CD14-positive monocyte (primary cell): ENCODE measurements around the gene RPL10L. TPM values are rescaled to one million over a fixed set of nuclear protein-coding genes. Genes with fewer than 3 reads are reported as not detected.

Experiments used
- DNase-seq, 3 donors: peaks; one replicate each; pipeline ENCODE4 v3.0.0-alpha.2; 2011 to 2022
- H2AFZ ChIP-seq: 2 replicates; pipeline ENCODE4 v1.6.0; 2012; ENCODE audit warnings: mild to moderate bottlenecking, low read depth, low read length, inconsistent platforms; ENCODE audit not compliant: insufficient read depth, poor library complexity, severe bottlenecking
- H3K27ac ChIP-seq, 2 donors: 1 replicate in 1 of 2; 2 replicates in 1 of 2; pipeline ENCODE4 v1.5.1; 2012 to 2013; ENCODE audit warnings: low read length in 2 of 2, control low read depth in 1 of 2, inconsistent platforms in 1 of 2, low read depth in 1 of 2, mild to moderate bottlenecking in 1 of 2
- H3K27me3 ChIP-seq, 2 donors: one replicate each; pipeline versions ENCODE4 v1.6.0 to v1.6.1; 2011 to 2013; ENCODE audit warnings: low read length in 2 of 2; ENCODE audit not compliant: control insufficient read depth in 2 of 2, insufficient read depth in 2 of 2
- H3K36me3 ChIP-seq, 2 donors: replicated peaks in 1 of 2; 1 replicate in 1 of 2; 2 replicates in 1 of 2; pipeline versions ENCODE4 v1.5.1 to v1.6.1; 2012 to 2013; ENCODE audit warnings: low read length in 2 of 2, control low read depth in 1 of 2, inconsistent platforms in 1 of 2, mild to moderate bottlenecking in 1 of 2; ENCODE audit not compliant: insufficient read depth in 2 of 2, control insufficient read depth in 1 of 2
- H3K4me1 ChIP-seq, 2 donors: 1 replicate in 1 of 2; 2 replicates in 1 of 2; pipeline versions ENCODE4 v1.5.1 to v1.6.1; 2012 to 2013; ENCODE audit warnings: low read length in 2 of 2, control low read depth in 1 of 2, inconsistent platforms in 1 of 2, mild to moderate bottlenecking in 1 of 2, moderate library complexity in 1 of 2; ENCODE audit not compliant: insufficient read depth in 2 of 2, control insufficient read depth in 1 of 2
- H3K4me2 ChIP-seq: replicated peaks from 2 replicates; pipeline ENCODE3; 2012; ENCODE audit warnings: low read length, moderate library complexity, mild to moderate bottlenecking; ENCODE audit not compliant: poor library complexity, severe bottlenecking; ENCODE audit errors: extremely low read depth
- H3K4me3 ChIP-seq, 3 experiments: fragments of 200-600 bp in 1 of 3; sonication (generic) in 1 of 3; replicated peaks in 1 of 3; 1 replicate in 2 of 3; 2 replicates in 1 of 3; pipeline ENCODE4 v1.5.1; 2011 to 2013; ENCODE audit warnings: low read length in 3 of 3, mild to moderate bottlenecking in 3 of 3, control low read depth in 2 of 3, low read depth in 2 of 3, inconsistent platforms in 1 of 3, moderate library complexity in 1 of 3
- H3K79me2 ChIP-seq: 2 replicates; pipeline ENCODE4 v1.6.0; 2012; ENCODE audit warnings: mild to moderate bottlenecking, control low read depth, inconsistent platforms, low read length, moderate library complexity; ENCODE audit not compliant: insufficient read depth
- H3K9ac ChIP-seq: 2 replicates; pipeline ENCODE4 v1.6.0; 2017; ENCODE audit warnings: low read length, mild to moderate bottlenecking; ENCODE audit not compliant: insufficient read depth, poor library complexity, severe bottlenecking
- H3K9me3 ChIP-seq, 2 donors: replicated peaks in 1 of 2; 1 replicate in 1 of 2; 2 replicates in 1 of 2; pipeline versions ENCODE4 v1.5.1 to v1.6.1; 2012 to 2013; ENCODE audit warnings: low read length in 2 of 2, control low read depth in 1 of 2; ENCODE audit not compliant: control insufficient read depth in 1 of 2, insufficient read depth in 1 of 2
- H4K20me1 ChIP-seq: 2 replicates; pipeline ENCODE4 v1.6.0; 2012; ENCODE audit warnings: mild to moderate bottlenecking, low read length, control low read depth, moderate library complexity; ENCODE audit not compliant: insufficient read depth
- H3K27ac Mint-ChIP-seq, 7 donors: one replicate each; pipeline ENCODE4 v1.8.0; 2020; ENCODE audit warnings: mild to moderate bottlenecking in 7 of 7, mixed read lengths in 7 of 7, moderate library complexity in 6 of 7, inconsistent platforms in 2 of 7
- H3K27me3 Mint-ChIP-seq, 3 donors: one replicate each; pipeline ENCODE4 v1.8.0; 2021 to 2022; ENCODE audit warnings: low read depth in 3 of 3, mild to moderate bottlenecking in 3 of 3, mixed read lengths in 3 of 3, moderate library complexity in 3 of 3, inconsistent platforms in 1 of 3
- H3K36me3 Mint-ChIP-seq, 2 donors: one replicate each; pipeline ENCODE4 v1.8.0; 2020; ENCODE audit warnings: mixed read lengths in 2 of 2, inconsistent platforms in 1 of 2, mild to moderate bottlenecking in 1 of 2
- H3K4me1 Mint-ChIP-seq: one replicate; pipeline ENCODE4 v1.8.0; 2020; ENCODE audit warnings: mild to moderate bottlenecking, mixed read lengths
- H3K4me3 Mint-ChIP-seq, 2 donors: one replicate each; pipeline ENCODE4 v1.8.0; 2020; ENCODE audit warnings: mild to moderate bottlenecking in 2 of 2, mixed read lengths in 2 of 2, moderate library complexity in 1 of 2
- H3K9me3 Mint-ChIP-seq, 7 donors: one replicate each; pipeline ENCODE4 v1.8.0; 2020 to 2022; ENCODE audit warnings: mixed read lengths in 7 of 7, mild to moderate bottlenecking in 6 of 7, moderate library complexity in 6 of 7, inconsistent platforms in 2 of 7
- WGBS: methylation state at CpG from one replicate; pipeline ENCODE4 v1.1.5; 2013; ENCODE audit warnings: missing lambda C conversion rate; ENCODE audit not compliant: insufficient coverage; 5-methylcytosine and 5-hydroxymethylcytosine counted together
- intact Hi-C, 2 donors: fragments of 100-400 bp; cut with micrococcal nuclease; formaldehyde crosslinking; loops; one replicate each; pipeline versions ENCODE4 v1.15.0 to v1.15.1; 2023
- polyA plus RNA-seq, 3 donors: library from polyadenylated mRNA; depleted of rRNA in 1 of 3; unstranded in 2 of 3; stranded (reverse) in 1 of 3; fragments of 300-500 nt in 2 of 3; fragments of >200 nt in 1 of 3; fragmentation: Illumina TruSeq in 2 of 3; gene quantifications; 1 replicate in 2 of 3; 2 replicates in 1 of 3; pipeline ENCODE4 v1.2.3, GENCODE V29; 2012 to 2021
- TF ChIP-seq, protein P1 (sequence below): fragments of 200-600 bp; IDR thresholded peaks from one replicate; pipeline ENCODE4 v1.8.0; 2022; ENCODE audit warnings: antibody characterized with exemption, mild to moderate bottlenecking

RPL10L gene
- polyA plus RNA-seq, 3 donors: not detected

DNA sequence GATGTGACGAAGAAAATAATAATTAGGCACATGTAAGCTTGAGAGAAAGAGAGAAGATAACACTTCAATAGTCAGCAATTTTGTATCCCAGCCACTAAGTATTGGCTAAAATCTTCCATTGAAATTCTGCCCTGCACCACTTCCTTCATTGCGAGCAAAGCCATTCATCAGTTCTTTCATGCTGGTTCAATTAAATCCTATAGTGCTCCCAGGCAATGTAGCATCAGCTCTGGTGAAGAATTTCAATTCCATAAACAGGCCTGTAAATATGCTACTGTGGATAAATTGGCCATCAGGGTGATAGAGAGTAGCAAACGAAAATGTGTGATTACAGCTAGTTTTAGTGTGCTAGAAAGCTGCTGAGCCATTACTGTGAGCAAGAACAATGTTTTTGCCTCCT, 24.7 kb downstream of the RPL10L start:
- no peaks in the 10 kb centered on the region for H3K36me3 ChIP-seq

More for the DNA sequence above, 24.7 kb downstream of the RPL10L start:
- H3K36me3 Mint-ChIP-seq: no peaks in the 10 kb centered on the region
- no peak for DNase-seq
- intact Hi-C loops: no loop called here
- peaks cover 0 to 3% (median 0%) of the 10 kb centered on the region in 3 donors for H3K27me3 Mint-ChIP-seq
- Histone ChIP-seq H3K4me2 (no peak overlapping the region), H3K27me3 (no peaks in the 10 kb centered on the region), H3K9ac (no peak overlapping the region), H3K79me2 (no peaks in the 10 kb centered on the region), H3K4me1 (no peaks in the 10 kb centered on the region), H2AFZ (no peak overlapping the region), H3K9me3 (no peaks in the 10 kb centered on the region), H4K20me1 (no peaks in the 10 kb centered on the region), H3K4me3 (no peak overlapping the region), H3K27ac (no peak overlapping the region)
- no CpG with 5 or more reads among the region's 3 CpGs for WGBS
- H3K4me1 Mint-ChIP-seq: no peaks in the 10 kb centered on the region
- no peak overlapping the region for H3K27ac Mint-ChIP-seq
- H3K4me3 Mint-ChIP-seq: no peak overlapping the region
- H3K9me3 Mint-ChIP-seq: peaks cover 0 to 8% (median 3%) of the 10 kb centered on the region in 7 donors
- TF ChIP-seq, protein P1, sequence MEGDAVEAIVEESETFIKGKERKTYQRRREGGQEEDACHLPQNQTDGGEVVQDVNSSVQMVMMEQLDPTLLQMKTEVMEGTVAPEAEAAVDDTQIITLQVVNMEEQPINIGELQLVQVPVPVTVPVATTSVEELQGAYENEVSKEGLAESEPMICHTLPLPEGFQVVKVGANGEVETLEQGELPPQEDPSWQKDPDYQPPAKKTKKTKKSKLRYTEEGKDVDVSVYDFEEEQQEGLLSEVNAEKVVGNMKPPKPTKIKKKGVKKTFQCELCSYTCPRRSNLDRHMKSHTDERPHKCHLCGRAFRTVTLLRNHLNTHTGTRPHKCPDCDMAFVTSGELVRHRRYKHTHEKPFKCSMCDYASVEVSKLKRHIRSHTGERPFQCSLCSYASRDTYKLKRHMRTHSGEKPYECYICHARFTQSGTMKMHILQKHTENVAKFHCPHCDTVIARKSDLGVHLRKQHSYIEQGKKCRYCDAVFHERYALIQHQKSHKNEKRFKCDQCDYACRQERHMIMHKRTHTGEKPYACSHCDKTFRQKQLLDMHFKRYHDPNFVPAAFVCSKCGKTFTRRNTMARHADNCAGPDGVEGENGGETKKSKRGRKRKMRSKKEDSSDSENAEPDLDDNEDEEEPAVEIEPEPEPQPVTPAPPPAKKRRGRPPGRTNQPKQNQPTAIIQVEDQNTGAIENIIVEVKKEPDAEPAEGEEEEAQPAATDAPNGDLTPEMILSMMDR: no peak
